GM13976 (cell line): ENCODE results near the gene CACNG4.

Source experiments
- DNase-seq: peaks from one replicate; pipeline ENCODE4 v3.0.0; 2012; ENCODE audit warnings: low spot score
- CTCF ChIP-seq: IDR thresholded peaks from 2 replicates; pipeline ENCODE4 v1.5.1; 2012; ENCODE audit warnings: borderline replicate concordance, mild to moderate bottlenecking; ENCODE audit not compliant: insufficient read depth; ENCODE audit errors: extremely low read depth, missing control alignments, control extremely low read depth
- in situ Hi-C: fragments of 300-500 bp; cut with MboI; formaldehyde crosslinking; loops from one replicate; pipeline ENCODE4 v1.12.0; 2022; ENCODE audit warnings: low sequenced_read_pairs, mixed read lengths, inconsistent platforms; ENCODE audit not compliant: unreplicated experiment

CACNG4 gene

GRCh38 chr17:67050066-67050465 is 85.6 kb downstream of the CACNG4 start:
- TF ChIP-seq CTCF = no peak
- in situ Hi-C loops = no loop called here
- DNase-seq = no peak

GRCh38 chr17:67050471-67051154 is 86.1 kb downstream of the CACNG4 start:
- no peak for TF ChIP-seq CTCF
- in situ Hi-C loops = no loop called here
- no peak for DNase-seq

- TF ChIP-seq CTCF = no peak
These were observed 86.6 kb downstream of the CACNG4 start for GRCh38 chr17:67051155-67051538.

GRCh38 chr17:67051837-67052236 is 87.3 kb downstream of the CACNG4 start:
- in situ Hi-C loops = no loop called here
- peak; percentile 49 for DNase-seq

More at GRCh38 chr17:67051155-67051538, 86.6 kb downstream of the CACNG4 start:
- no peak for DNase-seq
- in situ Hi-C loops = no loop called here

GRCh38 chr17:67052720-67053437 is 88.4 kb downstream of the CACNG4 start:
- DNase-seq = no peak
- TF ChIP-seq CTCF = no peak
- in situ Hi-C loops = no loop called here

More at GRCh38 chr17:67051837-67052236, 87.3 kb downstream of the CACNG4 start:
- TF ChIP-seq CTCF = no peak

- DNase-seq = no peak
- no peak for TF ChIP-seq CTCF
- in situ Hi-C loops = no loop called here
These were observed 89.0 kb downstream of the CACNG4 start for GRCh38 chr17:67053438-67054000.
